Psoas muscle (tissue), 8 donors: ENCODE results near the gene KRTAP21-2. TPM values are rescaled to one million over a fixed set of nuclear protein-coding genes. Genes with fewer than 3 reads are reported as not detected.

ENCODE experiments used
- ATAC-seq, 4 donors: fragments of 200-7000 bp; cut with Tn5 transposase; one replicate each; pipeline ENCODE4 v1.9.1; 2020; ENCODE audit warnings: moderate library complexity in 3 of 4, mild to moderate bottlenecking in 2 of 4
- DNase-seq, 2 donors: peaks; one replicate each; pipeline ENCODE4 v3.0.0-alpha.2; 2020
- H3K27ac ChIP-seq: fragments of 200-600 bp; one replicate; pipeline ENCODE4 v1.8.0; 2022
- H3K27me3 ChIP-seq, 3 donors: fragments of 200-600 bp in 1 of 3; one replicate each; pipeline versions ENCODE4 v1.6.1 to v1.8.0; 2013 to 2022; ENCODE audit warnings: low read length in 2 of 3, mild to moderate bottlenecking in 2 of 3, moderate library complexity in 1 of 3; ENCODE audit not compliant: insufficient read depth in 3 of 3
- H3K36me3 ChIP-seq, 2 donors: fragments of 200-600 bp in 1 of 2; one replicate each; pipeline versions ENCODE4 v1.6.1 to v1.8.0; 2013 to 2022; ENCODE audit warnings: low read depth in 1 of 2, mild to moderate bottlenecking in 1 of 2, moderate library complexity in 1 of 2; ENCODE audit not compliant: insufficient read depth in 1 of 2
- H3K4me1 ChIP-seq: fragments of 200-600 bp; one replicate; pipeline ENCODE4 v1.8.0; 2022
- H3K4me3 ChIP-seq: fragments of 200-600 bp; one replicate; pipeline ENCODE4 v1.8.0; 2022; ENCODE audit warnings: mild to moderate bottlenecking
- H3K9me3 ChIP-seq: fragments of 200-600 bp; one replicate; pipeline ENCODE4 v1.8.0; 2022
- CTCF ChIP-seq: fragments of 200-600 bp; IDR thresholded peaks from one replicate; pipeline ENCODE4 v1.8.0; 2022; ENCODE audit warnings: antibody characterized with exemption
- WGBS, 3 donors: extraction: QIAGEN DNeasy Blood & Tissue Kit; methylation state at CpG; one replicate each; pipeline versions ENCODE4 v1.1.6 to v1.1.7; 2013; 5-methylcytosine and 5-hydroxymethylcytosine counted together
- intact Hi-C, 2 donors: fragments of 100-400 bp; cut with DNase I; formaldehyde crosslinking; loops; one replicate each; pipeline versions ENCODE4 v1.11.0 to v1.14.2; 2022
- polyA plus RNA-seq, 3 donors: library from polyadenylated mRNA; stranded (reverse); fragments of 200-250 nt; gene quantifications; one replicate each; pipeline ENCODE4 v1.2.3, GENCODE V29; 2013
- total RNA-seq, 4 donors: library from RNA; stranded (reverse); fragmentation: NEBNext Ultra II Directional in 2 of 4; extraction: Animal tissue kit (Norgen Biotek cat#: 25700) in 2 of 4; gene quantifications; one replicate each; pipeline versions ENCODE4 v1.2.1 to v1.2.4, GENCODE V29; 2021 to 2023
- donor health status: healthy with polysubstance abuse.
- donor health status: DM: no; HTN: no; CAD: no; lungs with moderate emphysema.
- donor health status: Bipolar disorder and iron deficiency.
- donor health status: healthy.
- donor health status: DM: yes; HTN: yes; CAD: no.
- donor health status: DM: no; HTN: no; CAD: no.
- donor health status: DM: no; HTN: no; CAD: no.
- donor health status: DM: yes; HTN: yes; CAD: no.

KRTAP21-2 gene
- total and polyA plus RNA-seq, 7 donors, result not detected

- no peaks in the 10 kb centered on the region for H3K36me3 ChIP-seq
- intact Hi-C loops, result no loop called here
- DNase-seq (no peak), ATAC-seq (no peak)
- TF ChIP-seq CTCF, result no peak
- no peak overlapping the region for H3K27ac ChIP-seq
- no peaks in the 10 kb centered on the region for H3K9me3 ChIP-seq
- no peak overlapping the region for H3K4me3 ChIP-seq
- no peaks in the 10 kb centered on the region for H3K4me1 ChIP-seq
- WGBS, 3 donors, result 63 to 66% (median 64%) methylated on average over 1 of the region's 1 CpG
- H3K27me3 ChIP-seq, result no peaks in the 10 kb centered on the region
Observed at GRCh38 chr21:30726726-30727125, 20.3 kb downstream of the KRTAP21-2 start.

- H3K4me1 ChIP-seq, result no peaks in the 10 kb centered on the region
- H3K36me3 ChIP-seq, result no peaks in the 10 kb centered on the region
- no peaks in the 10 kb centered on the region for H3K27me3 ChIP-seq
- no peak overlapping the region for H3K4me3 ChIP-seq
- H3K9me3 ChIP-seq, result no peaks in the 10 kb centered on the region
- 88 to 100% (median 91%) methylated on average over 1 of the region's 1 CpG for WGBS, 3 donors
- no peak for TF ChIP-seq CTCF
- DNase-seq (no peak), ATAC-seq (no peak)
- intact Hi-C loops, result no loop called here
- H3K27ac ChIP-seq, result no peak overlapping the region
Observed at GRCh38 chr21:30719401-30719800, 27.7 kb downstream of the KRTAP21-2 start.

- DNase-seq (no peak), ATAC-seq (no peak)
- no peak within 1 kb of the TSS for H3K4me3 ChIP-seq
- intact Hi-C loops, result no loop called here
- WGBS, 3 donors, result 84 to 85% (median 84%) methylated on average over 3 of the region's 3 CpGs
- TF ChIP-seq CTCF, result no peak
- H3K36me3 ChIP-seq, result no peaks in the 10 kb centered on the region
- no peaks in the 10 kb centered on the region for H3K4me1 ChIP-seq
- H3K9me3 ChIP-seq, result no peaks in the 10 kb centered on the region
- H3K27me3 ChIP-seq, result no peaks in the 10 kb centered on the region
- no peak within 1 kb of the TSS for H3K27ac ChIP-seq
Observed at GRCh38 chr21:30718239-30718909, 28.7 kb downstream of the KRTAP21-2 start, which contains the start of gene KRTAP21-3. Gene KRTAP21-3, minus strand, starts transcription at chr21:30718777. Its CDS starts 18 bp downstream, at chr21:30718759.

GRCh38 chr21:30717105-30717504 is 30.0 kb downstream of the KRTAP21-2 start:
- Histone ChIP-seq H3K9me3 (peaks cover 8% of the 10 kb centered on the region), H3K4me1 (no peaks in the 10 kb centered on the region), H3K36me3 (no peaks in the 10 kb centered on the region), H3K27ac (no peak overlapping the region), H3K4me3 (no peak overlapping the region), H3K27me3 (no peaks in the 10 kb centered on the region)
- no peak for TF ChIP-seq CTCF
- intact Hi-C loops, result no loop called here
- 87 to 93% (median 89%) methylated on average over 2 of the region's 2 CpGs for WGBS, 3 donors
- no peak for DNase-seq
- no peak for ATAC-seq

- 78 to 85% (median 78%) methylated on average over 2 of the region's 2 CpGs for WGBS, 3 donors
- intact Hi-C loops, result no loop called here
Observed at GRCh38 chr21:30714946-30715345, 32.1 kb downstream of the KRTAP21-2 start.

More at GRCh38 chr21:30714946-30715345, 32.1 kb downstream of the KRTAP21-2 start:
- DNase-seq (no peak), ATAC-seq (no peak)
- H3K9me3 ChIP-seq, result peaks cover 10% of the 10 kb centered on the region
- TF ChIP-seq CTCF, result no peak
- no peaks in the 10 kb centered on the region for H3K36me3 ChIP-seq
- H3K4me3 ChIP-seq, result no peak overlapping the region
- H3K27ac ChIP-seq, result no peak overlapping the region
- H3K27me3 ChIP-seq, result no peaks in the 10 kb centered on the region
- no peaks in the 10 kb centered on the region for H3K4me1 ChIP-seq
